HG02943 (cell line): ENCODE data around the gene GP1BB.

ENCODE experiments used
- ATAC-seq: cut with Tn5 transposase; IDR thresholded peaks from one replicate; pipeline ENCODE4 v1.9.1; 2021; ENCODE audit warnings: mild to moderate bottlenecking, low read depth, moderate library complexity; ENCODE audit not compliant: unreplicated experiment

GP1BB gene

DNA sequence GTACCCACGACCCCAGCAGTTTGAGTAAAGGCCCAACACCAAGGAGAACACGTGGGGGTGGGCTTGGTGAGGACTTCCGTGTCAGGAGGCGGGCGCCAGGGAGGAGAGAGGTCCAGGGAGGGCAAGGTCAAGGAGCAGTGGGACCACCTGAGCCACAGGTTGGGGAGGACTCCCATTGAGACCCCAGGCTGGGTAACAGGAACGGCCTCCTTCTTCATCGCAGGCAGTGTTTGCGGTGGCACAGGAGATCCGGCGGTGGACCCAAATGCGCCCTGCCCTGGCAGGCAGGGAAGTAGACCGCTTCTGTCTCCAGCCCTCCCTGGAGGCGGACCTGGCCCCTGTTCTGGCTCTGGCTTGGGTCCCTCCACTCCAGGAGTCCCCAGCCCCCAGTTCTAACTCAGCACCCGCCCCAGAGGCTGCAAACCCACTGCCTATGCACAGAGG, 31.4 kb downstream of the GP1BB start:
- ATAC-seq = no peak

- ATAC-seq = no peak
These were observed 31.9 kb downstream of the GP1BB start for GRCh38 chr22:19755145-19755710.

- no peak for ATAC-seq
These were observed 32.5 kb downstream of the GP1BB start for GRCh38 chr22:19755722-19756287.

GRCh38 chr22:19756288-19757128, 33.2 kb downstream of the GP1BB start:
- no peak for ATAC-seq

- no peak for ATAC-seq
These were observed 34.0 kb downstream of the GP1BB start for GRCh38 chr22:19757140-19757984.

GRCh38 chr22:19757985-19758895, 34.9 kb downstream of the GP1BB start:
- ATAC-seq = no peak

GRCh38 chr22:19758896-19759426, 35.6 kb downstream of the GP1BB start:
- ATAC-seq = no peak

DNA sequence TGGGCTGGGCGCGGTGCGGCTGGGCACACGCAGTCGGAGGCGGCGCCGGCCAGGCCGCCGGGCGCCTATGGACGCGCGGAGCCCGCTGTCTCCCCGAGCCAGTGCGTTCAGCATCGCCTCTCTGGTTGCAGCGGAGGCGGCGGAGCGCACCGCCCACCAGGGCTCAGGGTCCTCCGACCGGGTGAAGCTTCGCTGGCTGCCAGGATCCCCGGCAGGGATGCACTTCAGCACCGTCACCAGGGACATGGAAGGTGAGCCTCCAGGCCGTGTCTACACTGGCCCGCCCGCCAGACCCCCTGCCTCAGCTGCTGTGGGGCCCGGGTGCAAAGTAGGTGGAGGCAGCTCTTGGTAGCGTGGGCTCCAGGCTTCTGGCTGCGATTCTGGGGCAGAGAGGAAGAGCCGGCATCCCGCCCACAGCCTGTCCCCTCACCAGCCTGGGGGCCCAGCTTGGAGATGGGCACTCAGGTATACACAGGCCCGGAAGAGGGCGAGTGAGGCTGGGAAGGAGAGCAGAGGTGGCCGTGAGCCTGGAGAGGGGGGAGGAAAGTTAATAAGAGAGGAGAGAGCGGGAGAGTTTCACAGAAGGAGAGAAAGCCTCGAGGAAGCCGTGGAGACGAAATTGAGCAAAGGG, 36.2 kb downstream of the GP1BB start:
- ATAC-seq = no peak

- no peak for ATAC-seq
These were observed 37.0 kb downstream of the GP1BB start, which contains the start of gene TBX1 for GRCh38 chr22:19760058-19760950. TBX1 (plus strand) TSS chr22:19760778; CDS start chr22:19760844, 66 bp downstream.

- no peak for ATAC-seq
These were observed 37.8 kb downstream of the GP1BB start for GRCh38 chr22:19760951-19761724.

GRCh38 chr22:19761725-19762567, 38.6 kb downstream of the GP1BB start:
- no peak for ATAC-seq

GRCh38 chr22:19762568-19763457, 39.5 kb downstream of the GP1BB start:
- ATAC-seq = no peak

- ATAC-seq = no peak
These were observed 40.3 kb downstream of the GP1BB start for GRCh38 chr22:19763458-19764298.

DNA sequence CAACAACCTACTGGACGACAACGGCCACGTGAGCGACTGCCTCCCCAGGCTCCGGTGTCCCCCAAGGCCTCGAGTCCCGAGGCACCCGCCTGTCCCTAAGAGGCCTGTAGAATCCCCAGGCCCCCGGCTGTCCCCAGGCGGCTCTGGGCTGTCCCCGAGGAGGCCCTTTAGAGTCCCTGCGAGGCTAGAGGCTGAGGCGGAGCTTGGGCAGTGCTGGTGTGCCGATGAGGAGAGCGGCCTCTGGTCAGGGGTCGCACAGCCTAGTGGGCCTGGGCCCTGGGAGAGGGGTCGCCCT, 40.9 kb downstream of the GP1BB start:
- no peak for ATAC-seq
